ENCODE measurements around the gene ZG16B.

Gene ZG16B

GRCh38 chr16:2825049-2825742 is 4.9 kb upstream of the ZG16B start:
- no peak for DNase-seq (ENCODE audit: low read depth)

- DNase-seq (ENCODE audit: low read depth), result no peak
Observed at GRCh38 chr16:2825906-2826305, 4.2 kb upstream of the ZG16B start.

GRCh38 chr16:2826591-2827373 is 3.3 kb upstream of the ZG16B start:
- DNase-seq (ENCODE audit: low read depth), result no peak

DNA sequence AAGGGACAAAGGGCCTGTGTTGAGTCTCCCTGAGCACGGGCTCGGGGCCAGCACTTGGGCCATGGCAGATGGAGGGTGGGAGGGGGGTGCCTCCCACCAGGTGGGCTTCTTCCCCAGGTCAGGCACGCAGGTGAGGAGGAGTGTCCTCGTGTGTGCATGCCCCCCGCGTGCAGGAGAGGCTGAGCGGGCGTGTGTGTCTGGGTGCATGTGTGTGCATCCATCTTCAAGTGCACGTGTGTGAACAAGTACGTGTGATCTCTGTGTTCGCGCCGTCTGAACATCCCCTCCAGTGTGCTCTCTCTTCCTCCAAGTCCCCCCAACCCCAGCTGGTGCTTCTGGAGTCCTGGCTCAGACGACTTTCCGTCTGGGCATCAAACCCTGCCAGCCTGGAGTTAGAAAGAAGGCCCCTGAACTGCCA is 2.7 kb upstream of the ZG16B start:
- DNase-seq (ENCODE audit: low read depth), result no peak

DNA sequence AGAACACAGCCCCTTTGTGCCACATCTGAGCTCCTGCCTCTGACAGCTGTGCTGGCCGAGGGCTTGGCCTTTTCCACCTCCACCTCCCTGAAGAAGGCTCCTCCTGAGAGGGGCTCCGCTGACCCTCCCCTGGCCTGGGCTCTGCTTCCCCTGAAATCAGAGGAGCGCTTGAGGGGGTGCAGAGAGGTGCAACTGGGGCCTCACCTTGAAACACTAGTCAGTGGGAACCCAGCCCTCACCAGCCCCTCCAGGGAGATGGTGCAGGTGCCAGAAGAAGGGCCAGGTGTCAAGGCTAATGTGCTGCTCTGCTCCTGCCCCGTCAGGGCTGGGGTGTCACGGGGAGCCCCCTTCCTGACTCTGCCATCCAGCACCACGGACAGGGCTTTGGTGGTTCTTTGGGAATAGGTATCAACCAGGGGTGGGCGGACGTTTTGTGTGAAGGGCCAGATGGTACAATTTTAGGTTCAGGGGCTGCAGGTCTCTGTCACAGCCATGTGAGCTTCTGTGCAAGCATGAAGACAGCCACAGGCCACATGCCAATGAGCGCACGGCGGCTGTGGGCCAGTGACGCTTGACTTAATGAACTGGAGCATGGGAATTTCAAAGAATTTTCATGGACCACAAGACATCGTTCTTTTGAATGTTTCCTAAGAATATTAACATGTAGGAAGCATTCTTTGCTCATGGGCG is 2.1 kb upstream of the ZG16B start:
- DNase-seq (ENCODE audit: low read depth), result no peak

GRCh38 chr16:2828521-2828840 is 1.6 kb upstream of the ZG16B start:
- no peak for DNase-seq (ENCODE audit: low read depth)

DNA sequence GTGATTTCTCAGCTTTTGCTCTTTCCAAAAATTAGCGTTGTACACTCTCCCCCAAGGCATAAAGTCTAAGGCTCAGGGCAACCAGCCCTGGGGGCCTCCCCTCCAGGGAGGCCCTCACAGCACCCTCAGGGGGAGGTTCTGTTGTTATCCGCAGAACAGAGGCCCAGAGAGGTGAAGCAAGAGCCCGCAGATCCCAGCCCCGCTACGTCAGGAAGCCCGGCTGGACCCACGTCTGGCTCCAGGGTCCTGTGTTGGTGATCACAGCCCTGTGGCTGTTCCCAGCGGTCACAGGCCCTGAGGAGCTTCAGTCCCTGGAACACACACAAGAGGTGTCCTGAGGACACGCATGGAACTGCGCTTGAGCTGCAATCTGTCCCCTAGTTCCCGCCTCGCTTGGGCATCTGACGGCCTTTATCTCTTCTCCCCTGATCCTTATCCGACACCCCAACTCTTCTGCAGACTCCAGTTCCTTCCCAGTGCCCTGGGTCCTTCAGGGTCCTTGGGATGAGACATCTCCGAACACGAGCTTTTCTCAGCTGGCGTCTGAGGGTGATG is 1.1 kb upstream of the ZG16B start:
- no peak for DNase-seq (ENCODE audit: low read depth)

DNA sequence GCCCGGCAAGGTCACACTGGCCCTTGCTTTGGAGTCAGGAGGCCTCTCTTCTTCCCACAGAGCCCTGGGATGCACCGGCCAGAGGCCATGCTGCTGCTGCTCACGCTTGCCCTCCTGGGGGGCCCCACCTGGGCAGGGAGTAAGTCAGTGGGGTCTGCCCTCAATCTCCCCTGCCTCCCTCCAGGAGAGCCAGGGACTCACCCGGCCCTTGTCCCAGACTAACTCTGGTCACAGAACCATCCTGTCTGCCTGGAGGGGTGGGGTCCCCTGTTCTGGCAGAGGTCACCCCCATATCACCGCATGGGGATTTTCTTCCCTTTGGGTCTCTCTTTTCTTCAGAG is 222 bp downstream of the ZG16B start:
- no peak for DNase-seq (ENCODE audit: low read depth)

DNA sequence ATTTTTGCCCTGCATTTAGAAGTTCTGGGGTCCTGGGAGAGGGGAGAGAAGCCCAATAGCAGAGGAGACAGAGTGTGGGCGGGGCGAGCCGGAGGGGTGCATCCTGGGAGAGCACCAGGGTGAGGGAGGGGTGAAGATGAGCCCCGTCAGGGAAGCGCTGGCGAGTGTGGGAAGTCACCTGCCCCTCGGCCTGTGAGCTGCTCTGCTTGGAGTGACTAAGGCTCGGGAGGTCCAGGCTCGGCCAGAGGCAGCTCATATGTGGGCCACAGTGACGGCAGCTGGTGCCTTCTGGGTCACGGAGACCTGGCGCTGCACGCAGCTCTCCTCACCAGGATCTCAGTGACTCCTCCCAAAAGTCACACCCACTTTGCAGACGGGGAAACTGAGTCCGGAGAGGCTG is 1.1 kb downstream of the ZG16B start:
- DNase-seq (ENCODE audit: low read depth), result no peak

DNA sequence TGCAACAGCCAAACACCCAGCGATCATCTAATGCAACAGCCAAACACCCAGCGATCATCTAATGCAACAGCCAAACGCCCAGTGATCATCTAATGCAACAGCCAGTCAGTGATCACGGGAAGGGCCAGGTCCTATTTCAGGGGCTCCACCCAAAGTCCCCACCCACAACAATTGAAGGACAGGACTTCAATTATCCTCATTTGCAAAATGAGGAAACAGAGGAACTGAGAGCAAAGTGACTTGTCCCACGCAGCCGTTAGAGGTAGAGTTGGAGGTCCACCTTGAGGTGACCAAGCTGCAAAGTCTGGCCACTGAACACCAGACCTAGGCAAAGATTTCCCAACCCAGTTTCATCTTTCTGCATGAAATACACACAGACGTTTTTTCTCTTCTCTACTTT is 3.7 kb downstream of the ZG16B start:
- no peak for DNase-seq (ENCODE audit: low read depth)

DNA sequence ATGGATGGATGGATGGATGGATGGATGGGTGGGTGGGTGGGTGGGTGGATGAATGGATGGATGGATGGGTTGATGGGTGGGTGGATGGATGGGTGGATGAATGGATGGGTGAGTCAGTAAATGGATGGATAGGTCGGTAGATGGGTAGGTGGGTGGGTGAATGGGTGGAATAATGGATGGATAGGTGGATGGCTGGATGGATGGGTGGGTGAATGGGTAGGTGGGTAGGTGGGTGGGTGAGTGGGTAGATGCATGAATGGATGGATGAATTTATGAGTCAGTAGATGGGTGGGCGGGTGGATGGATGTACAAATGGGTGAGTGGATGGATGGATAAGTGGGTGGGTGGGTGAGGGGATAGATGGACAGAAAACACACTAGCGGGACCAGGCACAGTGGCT is 4.9 kb downstream of the ZG16B start:
- no peak for DNase-seq (ENCODE audit: low read depth)

DNA sequence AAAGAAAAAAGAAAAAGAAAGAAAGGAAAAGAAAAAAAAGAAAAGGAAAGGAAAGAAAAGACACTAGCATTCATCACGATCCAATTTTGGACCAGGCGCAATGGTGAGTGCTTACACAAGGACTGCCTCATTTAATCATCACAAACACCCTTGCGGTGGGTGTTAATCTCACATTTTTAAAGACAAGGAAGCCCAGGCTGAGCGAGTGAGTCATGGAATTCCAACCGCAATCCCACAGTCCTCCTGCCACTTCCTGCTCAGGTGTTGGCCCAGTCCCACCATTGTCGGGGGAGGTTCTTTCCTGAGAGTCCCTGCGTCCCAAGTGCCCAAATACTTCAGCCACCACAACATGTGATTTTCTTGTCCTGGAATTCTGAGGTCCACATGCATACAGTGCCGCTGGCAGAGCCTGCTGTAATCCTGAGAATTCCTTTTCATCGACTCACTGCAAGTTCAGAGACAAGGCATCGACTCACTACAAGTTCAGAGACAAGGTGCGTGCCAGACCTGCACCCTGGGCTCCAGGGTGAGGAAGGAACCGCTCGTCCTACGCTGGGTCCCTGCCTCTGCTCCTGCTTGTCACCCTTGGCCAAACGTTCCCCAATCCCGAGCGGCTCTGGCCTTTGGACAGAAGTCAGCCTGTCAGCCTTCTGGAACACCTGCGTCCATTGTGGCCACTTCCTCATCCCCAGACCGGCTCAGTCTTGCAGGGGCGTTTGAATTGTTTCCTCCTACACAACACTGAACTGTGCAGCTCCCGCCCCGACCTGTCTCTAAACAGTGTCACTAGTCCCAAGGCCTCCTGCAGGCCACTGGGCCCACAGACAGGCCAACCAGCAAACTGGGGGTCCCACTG is 5.8 kb downstream of the ZG16B start:
- peak; percentile 85 for DNase-seq (ENCODE audit: low read depth)

DNA sequence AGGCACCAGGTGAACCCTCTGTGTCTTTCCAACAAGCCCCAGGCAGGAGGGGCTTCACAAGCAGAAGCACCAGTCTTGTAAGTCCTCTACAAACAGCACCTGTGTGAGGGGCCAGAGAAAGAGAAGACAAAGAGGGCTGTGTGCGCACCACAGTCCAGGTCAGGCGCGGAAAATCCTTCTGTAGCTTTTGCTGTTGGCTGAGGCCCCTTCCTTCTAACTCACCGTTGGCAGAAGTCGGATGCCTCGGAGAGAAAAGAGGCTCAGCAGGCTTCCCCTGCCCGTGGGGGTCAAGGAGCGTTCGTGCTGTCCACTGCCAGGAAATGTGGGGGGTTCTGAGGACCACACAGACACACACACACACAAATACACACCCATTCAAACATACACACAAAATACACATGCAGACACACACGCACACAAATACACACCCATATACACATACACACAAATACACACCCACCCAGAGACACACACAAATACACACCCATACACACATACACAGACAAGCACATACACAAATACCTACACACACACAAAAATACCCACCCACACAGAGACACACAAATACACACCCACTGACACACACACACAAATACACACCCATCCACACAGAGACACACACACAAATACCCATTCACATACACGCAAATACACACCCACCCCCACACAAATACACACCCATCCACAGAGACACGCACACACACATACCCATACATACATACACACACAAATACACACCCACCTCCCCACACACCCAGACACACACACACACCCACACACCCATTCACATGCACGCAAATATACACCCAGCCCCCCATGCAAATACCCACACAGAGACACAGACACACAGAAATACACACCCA is 6.8 kb downstream of the ZG16B start:
- DNase-seq (ENCODE audit: low read depth), result no peak

DNA sequence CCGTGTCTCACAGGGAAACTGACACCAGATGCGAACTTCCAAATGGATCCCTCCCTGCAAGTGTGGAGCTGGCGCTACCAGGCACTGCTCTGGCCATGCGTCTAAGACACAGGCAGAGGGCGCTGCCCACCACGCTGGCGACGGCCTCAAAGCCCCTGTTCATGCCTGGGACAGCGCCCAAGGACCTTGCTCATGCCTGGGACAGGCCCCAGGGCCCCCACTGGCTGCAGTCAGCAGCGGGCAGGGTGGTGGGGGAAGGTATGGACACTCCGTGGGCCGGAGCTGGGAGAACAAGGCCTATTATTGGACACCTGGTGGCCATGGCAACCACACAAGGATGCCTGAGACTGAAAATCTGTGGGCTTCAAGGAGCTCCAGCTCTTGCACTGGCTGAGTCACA is 8.8 kb downstream of the ZG16B start:
- DNase-seq (ENCODE audit: low read depth), result peak; percentile 70

DNA sequence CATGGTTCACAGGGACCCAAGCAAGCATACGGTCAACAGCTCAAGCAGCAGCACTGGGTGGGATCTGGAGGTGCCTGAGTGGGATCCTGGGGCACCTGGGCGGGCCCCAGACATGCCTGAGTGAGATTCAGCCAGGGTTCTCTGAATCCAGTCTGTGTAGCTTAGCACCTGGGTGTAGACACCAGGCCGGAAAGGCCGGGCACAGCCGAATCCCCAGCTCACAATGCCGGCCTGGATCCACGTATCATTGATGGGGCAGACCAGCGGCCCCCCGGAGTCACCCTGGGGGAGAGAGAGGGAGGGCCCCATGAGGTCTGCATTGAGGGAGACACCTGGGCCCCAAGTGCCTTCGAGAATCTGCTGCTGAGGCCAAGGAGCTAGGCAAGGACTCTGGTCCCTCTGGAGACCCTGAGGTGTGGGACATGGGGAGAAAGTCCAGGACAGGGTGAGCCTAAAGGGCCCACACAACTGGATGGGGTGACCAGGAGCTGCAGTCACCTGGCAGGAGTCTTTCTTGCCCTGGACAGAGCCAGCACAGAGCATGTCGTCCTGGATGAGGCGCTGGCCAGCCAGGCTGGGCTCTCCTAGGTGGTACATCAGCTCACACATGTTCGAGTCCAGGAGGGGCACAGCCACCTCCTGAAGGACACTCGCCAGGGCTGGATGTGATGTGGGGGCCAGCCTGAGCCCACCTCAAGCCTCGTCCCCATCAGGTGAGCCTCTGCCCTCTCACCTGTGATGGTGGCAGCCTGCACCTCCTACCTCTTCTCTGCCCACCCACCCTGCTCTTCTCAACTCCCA is 9.7 kb downstream of the ZG16B start:
- DNase-seq (ENCODE audit: low read depth), result no peak

DNA sequence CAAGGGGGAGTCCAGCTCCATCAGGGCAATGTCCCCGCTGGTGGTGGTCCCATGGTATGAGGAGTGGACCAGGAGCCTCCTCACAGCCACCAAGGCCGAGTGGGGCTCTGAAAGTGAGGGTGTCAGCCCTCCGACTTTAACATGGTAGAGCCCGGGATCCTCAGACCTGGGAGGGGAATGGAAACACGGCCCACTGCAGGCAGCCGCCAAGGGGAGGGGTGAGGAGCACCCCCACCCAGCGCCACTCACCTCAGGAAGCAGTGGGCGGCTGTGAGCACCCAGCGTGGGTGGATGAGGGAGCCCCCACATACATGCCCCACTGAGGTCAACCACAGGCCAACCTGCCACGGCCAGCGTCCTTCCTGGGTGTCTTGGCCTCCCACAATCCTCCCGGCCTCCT is 10.8 kb downstream of the ZG16B start:
- DNase-seq (ENCODE audit: low read depth), result no peak

GRCh38 chr16:2841606-2842339 is 11.7 kb downstream of the ZG16B start:
- no peak for DNase-seq (ENCODE audit: low read depth)

GRCh38 chr16:2842340-2843000 is 12.4 kb downstream of the ZG16B start:
- peak; percentile 51 for DNase-seq (ENCODE audit: low read depth)

DNA sequence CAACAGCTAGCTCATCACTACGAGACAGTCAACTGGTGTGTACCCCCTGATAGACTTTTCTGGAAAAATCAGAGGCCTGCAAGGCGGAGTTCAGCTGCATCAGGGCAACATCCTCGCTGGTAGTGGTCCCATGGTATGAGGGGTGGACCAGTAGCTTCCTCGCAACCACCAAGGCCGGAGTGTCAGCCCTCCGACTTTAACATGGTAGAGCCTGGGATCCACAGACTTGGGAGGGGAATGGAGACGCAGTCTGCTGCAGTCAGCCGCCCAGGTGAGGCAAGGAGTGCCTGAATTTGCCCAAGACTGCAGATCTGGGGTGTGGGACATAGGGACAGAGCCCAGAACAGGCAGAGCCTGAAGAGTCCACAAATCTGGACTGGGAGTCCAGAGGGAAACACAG is 13.4 kb downstream of the ZG16B start:
- DNase-seq (ENCODE audit: low read depth), result no peak

Data from iris pigment epithelial cell (primary cell).